Fibroblast of mammary gland (primary cell): ENCODE data around the gene ATPAF2.

Source experiments
- DNase-seq: peaks from one replicate; pipeline ENCODE4 v3.0.0-alpha.2; 2010; ENCODE audit warnings: low read depth
- H3K4me3 ChIP-seq: 2 replicates; pipeline ENCODE4 v1.5.1; 2011; ENCODE audit warnings: low read depth, mild to moderate bottlenecking, low read length, moderate library complexity; ENCODE audit not compliant: control insufficient read depth
- TF ChIP-seq, protein P1 (sequence below): conservative IDR thresholded peaks from 2 replicates; pipeline ENCODE4 v1.5.1; 2011; ENCODE audit warnings: low read depth, low read length, inconsistent platforms; ENCODE audit not compliant: control insufficient read depth, insufficient read depth

Gene ATPAF2

DNA sequence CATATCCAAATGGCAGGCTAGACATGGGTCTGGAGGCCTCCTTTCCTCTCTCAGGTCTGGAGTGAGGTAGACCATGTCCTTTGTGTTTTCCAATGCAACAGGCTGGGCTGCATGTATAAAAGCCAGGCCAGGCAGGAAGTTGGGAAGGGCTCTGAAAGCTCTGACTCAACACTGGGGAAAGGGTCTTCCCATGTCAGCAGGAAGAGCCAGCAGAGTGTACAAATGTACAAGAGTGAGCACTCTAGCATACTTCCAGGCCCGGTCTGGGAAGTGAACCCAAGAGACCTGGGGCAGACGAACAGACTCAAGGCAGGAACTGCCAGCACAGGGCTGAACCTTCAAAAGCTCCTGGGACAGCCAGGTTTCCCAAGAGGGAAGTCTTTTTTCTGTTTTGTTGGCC, 7.0 kb downstream of the ATPAF2 start:
- TF ChIP-seq, protein P1, sequence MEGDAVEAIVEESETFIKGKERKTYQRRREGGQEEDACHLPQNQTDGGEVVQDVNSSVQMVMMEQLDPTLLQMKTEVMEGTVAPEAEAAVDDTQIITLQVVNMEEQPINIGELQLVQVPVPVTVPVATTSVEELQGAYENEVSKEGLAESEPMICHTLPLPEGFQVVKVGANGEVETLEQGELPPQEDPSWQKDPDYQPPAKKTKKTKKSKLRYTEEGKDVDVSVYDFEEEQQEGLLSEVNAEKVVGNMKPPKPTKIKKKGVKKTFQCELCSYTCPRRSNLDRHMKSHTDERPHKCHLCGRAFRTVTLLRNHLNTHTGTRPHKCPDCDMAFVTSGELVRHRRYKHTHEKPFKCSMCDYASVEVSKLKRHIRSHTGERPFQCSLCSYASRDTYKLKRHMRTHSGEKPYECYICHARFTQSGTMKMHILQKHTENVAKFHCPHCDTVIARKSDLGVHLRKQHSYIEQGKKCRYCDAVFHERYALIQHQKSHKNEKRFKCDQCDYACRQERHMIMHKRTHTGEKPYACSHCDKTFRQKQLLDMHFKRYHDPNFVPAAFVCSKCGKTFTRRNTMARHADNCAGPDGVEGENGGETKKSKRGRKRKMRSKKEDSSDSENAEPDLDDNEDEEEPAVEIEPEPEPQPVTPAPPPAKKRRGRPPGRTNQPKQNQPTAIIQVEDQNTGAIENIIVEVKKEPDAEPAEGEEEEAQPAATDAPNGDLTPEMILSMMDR = no peak
- no peak overlapping the region for H3K4me3 ChIP-seq
- peak; percentile 63 for DNase-seq

DNA sequence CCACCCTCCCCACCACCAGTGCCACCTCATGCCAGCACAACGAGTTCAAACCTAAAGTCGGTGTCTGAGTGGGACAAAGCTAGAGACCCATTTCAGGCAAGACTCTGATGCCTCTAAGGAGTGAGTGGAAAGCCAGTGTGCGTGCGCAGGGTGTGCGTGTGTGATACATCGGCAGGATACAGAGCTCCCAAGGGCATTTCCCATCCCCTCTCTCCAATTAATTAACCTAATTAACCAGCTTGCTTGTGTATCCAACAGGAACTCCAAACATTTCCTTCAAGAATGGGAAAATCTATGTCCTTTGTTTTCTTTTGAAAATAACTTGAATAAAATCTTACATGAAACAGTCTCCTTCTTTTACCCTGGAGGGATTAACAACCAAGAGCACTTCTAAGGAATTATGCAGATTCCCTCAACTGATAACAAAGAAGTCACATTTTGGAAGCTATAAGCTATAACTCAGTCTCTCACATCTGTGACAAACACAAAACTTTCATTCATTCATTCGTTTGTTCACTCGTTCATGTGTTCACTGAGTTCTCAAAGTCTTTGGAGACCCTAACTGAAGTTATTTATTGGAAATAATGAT, 9.9 kb downstream of the ATPAF2 start:
- no peak for DNase-seq
- TF ChIP-seq, protein P1 = no peak
- no peak overlapping the region for H3K4me3 ChIP-seq

DNA sequence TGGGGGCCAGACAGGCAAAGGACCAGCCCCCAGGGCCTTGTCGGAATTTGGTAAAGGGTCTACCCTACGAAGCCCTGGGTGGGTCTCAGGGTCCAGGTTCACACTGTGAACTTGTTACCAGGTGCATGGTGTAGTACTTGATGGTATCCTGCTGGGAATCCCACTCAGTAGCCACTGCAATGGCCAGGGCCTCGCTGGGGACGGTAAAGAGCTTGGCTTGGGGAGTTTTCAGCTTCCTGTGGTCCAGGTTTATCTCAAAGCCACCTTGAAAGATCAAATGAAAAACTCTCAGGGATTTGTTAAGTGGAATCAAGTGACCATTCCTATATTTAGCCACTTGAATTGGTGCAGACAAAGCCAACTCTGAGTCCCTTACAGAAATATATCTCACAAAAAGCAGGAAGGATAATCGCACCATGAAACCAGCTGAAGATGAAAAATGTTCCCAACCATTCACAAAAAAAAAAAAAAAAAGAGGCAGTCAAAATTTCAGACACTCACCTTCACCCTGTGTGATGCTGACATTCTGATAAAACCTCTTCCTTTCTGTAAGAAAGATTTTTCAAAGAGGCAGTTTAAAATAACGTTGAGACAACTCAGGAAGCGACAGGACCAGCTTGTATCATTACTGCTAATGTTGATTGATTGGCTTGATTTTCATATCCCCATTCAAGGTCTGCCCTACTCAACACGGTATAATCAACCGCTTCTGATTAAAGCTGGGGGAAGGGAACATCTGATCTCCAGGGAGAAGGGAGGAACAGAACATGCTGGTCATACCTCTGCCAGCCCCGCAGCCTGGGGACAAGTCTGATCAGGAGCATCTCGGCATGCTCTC, 10.6 kb downstream of the ATPAF2 start:
- no peak for DNase-seq

DNA sequence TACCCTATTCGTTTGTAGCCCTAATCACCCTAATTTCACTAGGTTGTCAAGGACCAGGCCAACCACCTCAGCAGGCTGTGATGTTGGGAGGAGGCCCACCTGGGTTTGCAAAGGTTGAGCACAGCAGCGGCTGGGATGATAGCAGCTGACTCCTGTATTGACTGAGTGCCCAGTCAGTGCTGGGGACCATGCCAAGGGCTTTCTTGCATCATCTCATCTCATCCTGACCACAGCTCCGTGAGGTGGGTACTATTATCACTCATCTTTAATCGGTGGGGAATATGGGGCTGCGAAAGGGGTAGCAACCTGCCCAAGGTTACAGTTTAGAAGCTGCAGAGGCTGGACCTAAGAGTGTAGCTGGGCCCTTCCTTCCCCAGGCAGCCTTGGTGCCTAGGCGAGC, 11.7 kb downstream of the ATPAF2 start:
- peak; percentile 59 for DNase-seq
- TF ChIP-seq, protein P1 = no peak
- H3K4me3 ChIP-seq = no peak overlapping the region

More for the DNA sequence above, 10.6 kb downstream of the ATPAF2 start:
- no peak overlapping the region for H3K4me3 ChIP-seq
- TF ChIP-seq, protein P1 = no peak

DNA sequence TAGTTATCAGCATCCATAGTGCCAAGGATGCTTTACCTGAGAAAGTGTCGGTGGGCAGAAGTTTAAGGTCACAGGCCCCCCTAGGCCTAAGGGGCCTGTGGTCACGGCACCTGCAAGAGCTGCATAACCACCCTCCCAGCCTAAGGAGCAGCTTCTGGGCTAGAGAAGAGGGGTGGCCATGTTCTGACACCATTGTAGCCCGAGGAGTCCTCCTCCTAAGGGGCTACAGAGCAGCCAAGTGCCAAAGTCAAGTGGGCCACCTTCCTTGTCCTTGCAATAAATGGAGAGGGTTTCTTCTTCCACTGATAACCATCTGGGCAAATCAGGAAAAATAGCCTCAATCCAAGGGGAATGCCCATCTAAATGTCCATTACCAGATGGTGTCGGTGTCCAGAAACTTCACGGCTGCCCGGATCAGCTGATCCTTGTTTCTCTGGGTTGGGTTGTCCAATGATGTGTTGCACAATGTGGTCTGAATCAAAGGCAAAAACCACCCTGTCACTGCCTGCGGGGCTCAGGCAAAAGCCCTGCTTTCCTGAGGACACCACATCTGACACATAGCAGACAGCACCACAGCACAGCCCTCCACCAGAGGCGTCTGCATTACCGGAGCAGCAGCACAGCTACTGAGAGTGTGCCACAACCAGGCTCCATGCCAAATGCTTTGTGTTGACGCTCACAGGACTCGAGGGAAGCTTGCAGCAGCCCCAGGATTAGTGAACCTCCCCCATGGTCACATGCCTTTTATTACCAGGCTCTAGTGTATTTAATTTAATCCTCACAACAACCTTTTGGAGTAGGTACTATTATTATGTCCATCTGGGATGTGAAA, 12.8 kb downstream of the ATPAF2 start:
- H3K4me3 ChIP-seq = no peak overlapping the region
- TF ChIP-seq, protein P1 = no peak
- DNase-seq = peak; percentile 64

DNA sequence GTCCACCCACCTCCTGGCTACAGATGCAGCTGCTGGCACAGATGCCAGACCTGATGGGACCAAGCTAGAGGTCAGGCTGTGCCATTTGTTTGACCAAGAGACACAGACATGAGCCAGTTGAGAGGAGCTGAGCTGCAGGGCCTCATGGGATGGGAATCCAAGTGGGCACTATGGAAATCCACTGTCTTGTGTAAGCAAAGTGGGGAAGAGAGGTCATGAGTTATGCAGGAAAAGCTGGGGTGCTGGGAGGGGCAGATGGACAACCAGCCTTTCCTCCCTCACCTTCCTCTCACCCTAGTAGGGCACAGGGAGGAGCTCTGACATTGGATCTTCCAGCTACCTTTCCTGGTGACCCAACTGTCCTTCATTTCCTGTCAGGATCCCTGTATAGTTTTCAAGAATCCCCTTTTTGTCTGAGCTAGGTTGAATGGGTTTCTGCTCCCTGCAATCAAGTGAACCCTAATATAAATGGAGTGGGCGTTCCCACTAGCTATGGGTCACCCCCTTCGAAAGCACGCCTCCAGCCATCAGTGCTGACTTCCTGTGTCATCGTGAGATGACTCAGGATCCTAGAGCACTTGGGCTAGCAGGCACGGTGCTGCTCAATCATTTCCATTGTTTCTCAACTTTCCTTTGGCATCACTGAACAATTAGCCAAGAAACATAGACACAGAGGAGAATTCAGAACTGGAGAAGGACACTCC, 13.6 kb downstream of the ATPAF2 start:
- TF ChIP-seq, protein P1 = no peak
- peak; percentile 55 for DNase-seq
- H3K4me3 ChIP-seq = no peak overlapping the region
